Measurements from ENCODE around the gene NFYC.

DNA sequence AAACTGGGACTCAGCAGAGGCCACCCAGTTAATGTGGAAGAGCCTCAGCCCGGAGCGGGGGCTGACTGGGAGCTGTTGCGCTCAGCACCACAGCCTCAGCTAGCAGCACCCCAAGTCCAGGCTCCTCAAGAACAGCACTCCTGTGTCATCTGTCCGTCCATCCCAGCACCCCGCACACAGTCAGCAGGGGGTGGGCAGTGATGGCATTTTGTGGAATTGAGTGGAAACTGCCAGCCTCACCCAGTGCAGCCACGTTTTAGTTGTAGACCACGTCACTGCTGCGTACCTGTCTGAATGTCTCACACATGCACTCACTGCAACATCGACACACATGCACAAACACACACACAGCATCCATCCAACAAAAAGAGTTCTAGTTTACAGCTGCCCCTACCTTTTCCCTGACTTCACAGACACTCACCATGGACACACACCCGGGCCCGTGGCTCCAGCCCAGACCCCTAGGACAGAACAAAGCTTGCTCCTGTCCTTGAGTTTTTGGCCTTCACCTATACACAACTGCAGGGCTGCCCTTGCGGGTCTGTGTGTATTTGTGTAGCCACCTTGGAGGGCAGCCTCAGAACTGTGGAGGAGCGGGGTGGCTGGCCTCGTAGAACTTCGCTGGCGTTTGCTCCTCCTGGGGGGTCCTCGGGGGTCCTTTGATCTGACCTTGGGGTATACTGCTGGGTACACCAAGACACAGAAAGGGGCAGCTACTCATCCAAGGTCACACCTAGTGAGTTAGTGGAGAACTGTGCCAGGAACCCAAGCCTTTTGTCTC is 97.2 kb downstream of the NFYC start:
- TF ChIP-seq, protein P1, sequence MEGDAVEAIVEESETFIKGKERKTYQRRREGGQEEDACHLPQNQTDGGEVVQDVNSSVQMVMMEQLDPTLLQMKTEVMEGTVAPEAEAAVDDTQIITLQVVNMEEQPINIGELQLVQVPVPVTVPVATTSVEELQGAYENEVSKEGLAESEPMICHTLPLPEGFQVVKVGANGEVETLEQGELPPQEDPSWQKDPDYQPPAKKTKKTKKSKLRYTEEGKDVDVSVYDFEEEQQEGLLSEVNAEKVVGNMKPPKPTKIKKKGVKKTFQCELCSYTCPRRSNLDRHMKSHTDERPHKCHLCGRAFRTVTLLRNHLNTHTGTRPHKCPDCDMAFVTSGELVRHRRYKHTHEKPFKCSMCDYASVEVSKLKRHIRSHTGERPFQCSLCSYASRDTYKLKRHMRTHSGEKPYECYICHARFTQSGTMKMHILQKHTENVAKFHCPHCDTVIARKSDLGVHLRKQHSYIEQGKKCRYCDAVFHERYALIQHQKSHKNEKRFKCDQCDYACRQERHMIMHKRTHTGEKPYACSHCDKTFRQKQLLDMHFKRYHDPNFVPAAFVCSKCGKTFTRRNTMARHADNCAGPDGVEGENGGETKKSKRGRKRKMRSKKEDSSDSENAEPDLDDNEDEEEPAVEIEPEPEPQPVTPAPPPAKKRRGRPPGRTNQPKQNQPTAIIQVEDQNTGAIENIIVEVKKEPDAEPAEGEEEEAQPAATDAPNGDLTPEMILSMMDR (IDR thresholded peaks at IDR 0.05): no peak
- TF ChIP-seq POLR2A (IDR thresholded peaks at IDR 0.05): no peak
